Central memory CD8-positive, alpha-beta T cell (primary cell): ENCODE results near the gene MID2.
A peak's percentile ranks its signal among the peaks of the same experiment; 100 is the strongest.

ENCODE experiments used
- ATAC-seq: fragments of 150-1000 bp; cut with Tn5 transposase; replicated peaks from 2 replicates; pipeline ENCODE4 v1.10.0; 2022; ENCODE audit warnings: mild to moderate bottlenecking, moderate FRiP score, moderate number of reproducible peaks; ENCODE audit not compliant: poor library complexity, severe bottlenecking; ENCODE audit errors: extremely low read depth
- DNase-seq, 2 donors: peaks; one replicate each; pipeline ENCODE4 v3.0.0; 2021; ENCODE audit warnings: low spot score in 2 of 2
- H3K27ac Mint-ChIP-seq: one replicate; pipeline ENCODE4 v1.8.0; 2022; ENCODE audit warnings: low read depth, mild to moderate bottlenecking, moderate library complexity, mixed read lengths
- H3K27me3 Mint-ChIP-seq: one replicate; pipeline ENCODE4 v1.8.0; 2022; ENCODE audit warnings: mixed read lengths
- H3K36me3 Mint-ChIP-seq: one replicate; pipeline ENCODE4 v1.8.0; 2022; ENCODE audit warnings: mild to moderate bottlenecking, moderate library complexity, mixed read lengths; ENCODE audit not compliant: insufficient read depth
- H3K4me1 Mint-ChIP-seq: one replicate; pipeline ENCODE4 v1.8.0; 2022; ENCODE audit warnings: mixed read lengths
- H3K4me3 Mint-ChIP-seq: one replicate; pipeline ENCODE4 v1.8.0; 2022; ENCODE audit warnings: mild to moderate bottlenecking, moderate library complexity, mixed read lengths
- H3K9me3 Mint-ChIP-seq: one replicate; pipeline ENCODE4 v1.8.0; 2022; ENCODE audit warnings: mixed read lengths

MID2 gene

GRCh38 chrX:107826238-107827029, 768 bp downstream of the MID2 start:
- H3K36me3 Mint-ChIP-seq = peaks cover 5% of the 10 kb centered on the region
- peak; percentile 15 for DNase-seq
- no peaks in the 10 kb centered on the region for H3K27me3 Mint-ChIP-seq
- H3K4me3 Mint-ChIP-seq = peak overlapping the region; percentile 82
- no peaks in the 10 kb centered on the region for H3K9me3 Mint-ChIP-seq
- H3K4me1 Mint-ChIP-seq = peaks cover 32% of the 10 kb centered on the region
- peak; percentile 66 for ATAC-seq
- peak overlapping the region; percentile 86 for H3K27ac Mint-ChIP-seq

- Mint-ChIP-seq H3K4me1 (peaks cover 32% of the 10 kb centered on the region), H3K4me3 (peak overlapping the region; percentile 75)
- no peak for ATAC-seq
These were observed 1.6 kb downstream of the MID2 start for GRCh38 chrX:107827030-107827831.

GRCh38 chrX:107827852-107828251, 2.2 kb downstream of the MID2 start:
- H3K27ac Mint-ChIP-seq = no peak overlapping the region
- H3K27me3 Mint-ChIP-seq = no peaks in the 10 kb centered on the region
- H3K4me1 Mint-ChIP-seq = peaks cover 32% of the 10 kb centered on the region
- H3K9me3 Mint-ChIP-seq = no peaks in the 10 kb centered on the region
- DNase-seq (no peak), ATAC-seq (no peak)
- H3K4me3 Mint-ChIP-seq = peak overlapping the region; percentile 75
- peaks cover 5% of the 10 kb centered on the region for H3K36me3 Mint-ChIP-seq

More at GRCh38 chrX:107827030-107827831, 1.6 kb downstream of the MID2 start:
- peaks cover 5% of the 10 kb centered on the region for H3K36me3 Mint-ChIP-seq
- H3K9me3 Mint-ChIP-seq = no peaks in the 10 kb centered on the region
- no peak for DNase-seq
- no peaks in the 10 kb centered on the region for H3K27me3 Mint-ChIP-seq
- peak overlapping the region; percentile 56 for H3K27ac Mint-ChIP-seq

GRCh38 chrX:107829878-107830277, 4.2 kb downstream of the MID2 start:
- DNase-seq = no peak
- Mint-ChIP-seq H3K27ac (no peak overlapping the region), H3K27me3 (no peaks in the 10 kb centered on the region), H3K36me3 (peaks cover 5% of the 10 kb centered on the region), H3K4me3 (no peak overlapping the region), H3K9me3 (no peaks in the 10 kb centered on the region), H3K4me1 (peaks cover 22% of the 10 kb centered on the region)
- ATAC-seq = no peak

GRCh38 chrX:107831071-107831730, 5.5 kb downstream of the MID2 start:
- peaks cover 14% of the 10 kb centered on the region for H3K4me1 Mint-ChIP-seq
- no peaks in the 10 kb centered on the region for H3K9me3 Mint-ChIP-seq
- DNase-seq (no peak), ATAC-seq (no peak)
- no peak overlapping the region for H3K4me3 Mint-ChIP-seq
- H3K36me3 Mint-ChIP-seq = peaks cover 3% of the 10 kb centered on the region
- H3K27ac Mint-ChIP-seq = no peak overlapping the region
- no peaks in the 10 kb centered on the region for H3K27me3 Mint-ChIP-seq

- no peaks in the 10 kb centered on the region for H3K27me3 Mint-ChIP-seq
- no peak overlapping the region for H3K27ac Mint-ChIP-seq
- no peak for ATAC-seq
- H3K4me1 Mint-ChIP-seq = peaks cover 12% of the 10 kb centered on the region
- DNase-seq = no peak
- no peaks in the 10 kb centered on the region for H3K9me3 Mint-ChIP-seq
- no peaks in the 10 kb centered on the region for H3K36me3 Mint-ChIP-seq
- no peak overlapping the region for H3K4me3 Mint-ChIP-seq
These were observed 8.9 kb downstream of the MID2 start for GRCh38 chrX:107834275-107835201.

- DNase-seq (no peak), ATAC-seq (no peak)
- Mint-ChIP-seq H3K36me3 (peaks cover 3% of the 10 kb centered on the region), H3K27ac (no peak overlapping the region), H3K27me3 (no peaks in the 10 kb centered on the region), H3K4me3 (no peak overlapping the region), H3K9me3 (no peaks in the 10 kb centered on the region), H3K4me1 (peaks cover 12% of the 10 kb centered on the region)
These were observed 11.3 kb downstream of the MID2 start for GRCh38 chrX:107836958-107837357.

- H3K9me3 Mint-ChIP-seq = no peaks in the 10 kb centered on the region
- peaks cover 5% of the 10 kb centered on the region for H3K36me3 Mint-ChIP-seq
- H3K27me3 Mint-ChIP-seq = no peaks in the 10 kb centered on the region
- no peak overlapping the region for H3K4me3 Mint-ChIP-seq
- ATAC-seq (no peak), DNase-seq (no peak)
- peaks cover 12% of the 10 kb centered on the region for H3K4me1 Mint-ChIP-seq
- no peak overlapping the region for H3K27ac Mint-ChIP-seq
These were observed 15.3 kb downstream of the MID2 start for GRCh38 chrX:107840971-107841370.

- Mint-ChIP-seq H3K4me3 (no peak overlapping the region), H3K36me3 (peaks cover 5% of the 10 kb centered on the region), H3K4me1 (peaks cover 3% of the 10 kb centered on the region), H3K9me3 (no peaks in the 10 kb centered on the region), H3K27me3 (no peaks in the 10 kb centered on the region), H3K27ac (no peak overlapping the region)
- ATAC-seq (no peak), DNase-seq (no peak)
These were observed 17.2 kb downstream of the MID2 start for GRCh38 chrX:107842715-107843400.

- no peak overlapping the region for H3K27ac Mint-ChIP-seq
- no peak overlapping the region for H3K4me3 Mint-ChIP-seq
- no peaks in the 10 kb centered on the region for H3K27me3 Mint-ChIP-seq
- ATAC-seq = no peak
- H3K36me3 Mint-ChIP-seq = peaks cover 5% of the 10 kb centered on the region
- H3K4me1 Mint-ChIP-seq = no peaks in the 10 kb centered on the region
- no peaks in the 10 kb centered on the region for H3K9me3 Mint-ChIP-seq
- DNase-seq = no peak
These were observed 20.0 kb downstream of the MID2 start for GRCh38 chrX:107845625-107846024.

- no peak overlapping the region for H3K27ac Mint-ChIP-seq
- H3K9me3 Mint-ChIP-seq = no peaks in the 10 kb centered on the region
- peaks cover 5% of the 10 kb centered on the region for H3K4me1 Mint-ChIP-seq
- H3K36me3 Mint-ChIP-seq = no peaks in the 10 kb centered on the region
- ATAC-seq = no peak
- DNase-seq = no peak
- H3K4me3 Mint-ChIP-seq = no peak overlapping the region
- no peaks in the 10 kb centered on the region for H3K27me3 Mint-ChIP-seq
These were observed 22.9 kb downstream of the MID2 start for GRCh38 chrX:107848591-107848990.
